Jurkat, Clone E6-1 (cell line): ENCODE results near the gene WNT5A. TPM values are rescaled to one million over a fixed set of nuclear protein-coding genes. Genes with fewer than 3 reads are reported as not detected.

ENCODE experiments used
- DNase-seq: peaks from one replicate; pipeline ENCODE4 v3.0.0-alpha.2; 2011; ENCODE audit warnings: low read depth, low spot score
- H3K4me3 ChIP-seq: 2 replicates; pipeline ENCODE4 v1.5.1; 2011; ENCODE audit warnings: mild to moderate bottlenecking, low read length, control low read depth, moderate library complexity
- polyA plus RNA-seq: library from polyadenylated mRNA; unstranded; fragments of >200 nt; gene quantifications from one replicate; pipeline ENCODE4 v1.2.1, GENCODE V29; 2012; ENCODE audit warnings: missing spikeins; ENCODE audit not compliant: insufficient read length, insufficient read depth

WNT5A gene
- polyA plus RNA-seq, result 1.2 TPM

DNA sequence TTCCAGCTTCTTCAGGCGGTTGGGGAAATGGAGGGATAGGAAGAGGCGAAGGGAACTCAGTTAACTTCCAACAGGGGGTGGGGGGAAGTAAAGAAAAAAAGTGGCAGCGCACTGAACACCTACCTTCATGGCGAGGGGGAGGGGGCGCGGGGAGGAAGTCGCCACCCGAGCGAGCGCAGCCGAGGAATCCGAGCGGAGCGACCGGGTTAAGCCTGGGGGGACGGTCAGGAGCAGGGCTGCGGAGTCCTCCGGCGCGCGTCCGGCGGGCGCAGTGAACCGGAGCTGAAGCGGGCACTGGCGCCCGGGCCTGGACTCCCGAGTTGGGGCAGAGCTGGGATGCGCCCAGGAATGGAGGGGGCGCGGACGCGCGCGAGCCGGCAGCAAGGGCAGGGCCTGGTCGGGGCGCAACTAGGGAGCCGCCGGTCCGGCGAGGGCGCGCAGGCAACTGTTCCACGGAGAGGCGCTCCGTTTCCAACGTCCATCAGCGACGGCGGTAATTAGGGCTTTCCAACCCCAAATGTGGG, at the start of gene WNT5A:
Gene WNT5A (minus strand): TSS at position 450 of the 524 bp plus-strand sequence. CDS start 321 bp downstream, at position 129.
- no peak for DNase-seq
- H3K4me3 ChIP-seq, result peak within 1 kb of the TSS; percentile 56

- no peak for DNase-seq
- no peak overlapping the region for H3K4me3 ChIP-seq
Measured at GRCh38 chr3:55534876-55535275, 47.8 kb upstream of the WNT5A start.

- no peak overlapping the region for H3K4me3 ChIP-seq
- no peak for DNase-seq
Measured at GRCh38 chr3:55532806-55533205, 45.7 kb upstream of the WNT5A start.

DNA sequence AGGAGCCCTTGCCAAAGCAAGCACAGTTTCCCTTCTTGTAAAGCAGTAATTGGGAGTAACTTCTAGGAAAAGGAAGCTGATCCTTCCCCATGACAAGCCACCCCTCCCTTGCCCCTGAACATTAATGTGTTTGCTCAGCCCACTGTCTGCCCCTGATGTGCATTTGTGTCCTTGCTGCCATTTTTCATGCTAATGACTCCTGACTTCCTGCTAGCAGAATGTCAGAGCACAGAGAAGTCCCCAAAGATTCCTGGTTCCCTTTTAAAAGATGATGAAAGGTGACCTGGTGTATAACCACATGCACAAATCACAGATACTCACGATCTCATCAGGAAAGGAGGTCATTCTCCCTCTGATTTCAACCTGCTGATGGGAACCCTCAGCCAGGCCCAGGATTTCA, 44.2 kb upstream of the WNT5A start:
- no peak overlapping the region for H3K4me3 ChIP-seq
- no peak for DNase-seq

DNA sequence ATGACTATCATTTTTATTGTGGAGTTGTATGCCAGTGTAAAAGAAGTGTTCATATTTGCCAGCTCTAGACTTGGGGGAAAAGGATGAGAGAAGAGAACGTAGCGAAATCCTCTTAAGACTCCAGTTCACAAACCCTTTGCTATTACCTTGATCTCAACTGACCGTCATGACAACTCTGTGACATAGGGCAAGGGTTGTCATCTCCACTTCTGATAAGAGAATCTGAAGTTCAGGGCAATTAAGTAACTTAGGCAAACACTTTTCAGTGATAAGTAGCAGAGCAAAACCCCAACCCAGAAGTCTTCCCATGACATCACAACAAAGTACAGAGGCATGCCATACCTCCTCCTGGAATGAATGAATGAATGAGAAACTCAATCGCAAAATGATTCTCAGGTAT, 40.3 kb upstream of the WNT5A start:
- H3K4me3 ChIP-seq, result no peak overlapping the region

GRCh38 chr3:55526332-55527030, 39.4 kb upstream of the WNT5A start:
- H3K4me3 ChIP-seq, result no peak overlapping the region
- DNase-seq, result no peak

More for the DNA sequence above, 40.3 kb upstream of the WNT5A start:
- DNase-seq, result no peak

DNA sequence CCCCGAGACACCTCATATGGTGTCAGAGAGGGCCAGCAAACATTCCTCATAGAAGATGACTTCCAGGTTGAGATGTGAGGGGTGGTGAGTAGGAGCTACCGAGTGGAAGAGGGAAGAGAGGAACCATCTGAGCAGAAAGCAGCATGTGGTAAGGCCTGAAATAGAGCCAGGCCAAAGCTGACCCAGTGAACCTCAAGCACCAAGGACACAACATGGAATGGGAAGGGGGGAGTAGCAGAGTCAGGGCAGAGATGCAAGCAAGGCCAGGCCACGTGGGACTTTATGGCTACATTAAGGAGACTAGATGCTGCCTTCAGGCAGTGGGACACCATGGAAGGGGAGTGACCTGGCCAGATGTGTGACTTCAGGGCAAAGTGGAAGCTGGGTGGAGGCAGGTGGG, 38.3 kb upstream of the WNT5A start:
- DNase-seq, result no peak
- no peak overlapping the region for H3K4me3 ChIP-seq

DNA sequence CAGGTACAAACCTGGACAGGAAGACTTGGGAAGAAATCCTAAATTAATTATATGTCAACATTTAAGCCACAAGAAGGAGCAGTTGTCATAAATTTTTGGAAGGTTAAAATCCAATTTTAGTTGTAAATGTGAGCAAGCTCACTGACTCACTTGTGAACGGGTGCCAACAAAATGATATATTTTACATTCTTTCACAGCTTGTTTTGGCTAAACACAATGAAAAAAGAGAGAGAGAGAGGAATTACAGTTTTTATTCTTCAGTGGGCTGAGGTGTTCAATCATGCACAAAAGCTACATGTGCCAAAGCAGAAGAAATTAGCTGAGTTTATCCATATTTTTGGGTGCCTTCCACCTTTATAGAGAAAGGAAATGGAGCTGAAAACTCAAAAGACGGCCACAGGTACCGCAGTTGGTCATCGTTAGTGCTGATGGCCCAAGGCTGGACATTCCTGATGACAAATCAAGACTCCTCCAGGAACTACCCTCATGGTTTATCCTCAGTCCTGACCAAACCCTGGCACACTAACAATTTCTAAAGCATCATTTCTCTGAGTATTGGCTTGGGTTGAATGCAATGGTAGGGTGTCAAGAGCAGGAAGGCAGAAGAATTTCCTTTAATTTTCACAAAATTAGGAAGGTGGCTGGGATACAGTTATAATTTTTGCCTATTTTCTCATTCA, 37.6 kb upstream of the WNT5A start:
- no peak for DNase-seq
- no peak overlapping the region for H3K4me3 ChIP-seq

- H3K4me3 ChIP-seq, result no peak overlapping the region
- DNase-seq, result no peak
Measured at GRCh38 chr3:55523471-55523870, 36.4 kb upstream of the WNT5A start.

DNA sequence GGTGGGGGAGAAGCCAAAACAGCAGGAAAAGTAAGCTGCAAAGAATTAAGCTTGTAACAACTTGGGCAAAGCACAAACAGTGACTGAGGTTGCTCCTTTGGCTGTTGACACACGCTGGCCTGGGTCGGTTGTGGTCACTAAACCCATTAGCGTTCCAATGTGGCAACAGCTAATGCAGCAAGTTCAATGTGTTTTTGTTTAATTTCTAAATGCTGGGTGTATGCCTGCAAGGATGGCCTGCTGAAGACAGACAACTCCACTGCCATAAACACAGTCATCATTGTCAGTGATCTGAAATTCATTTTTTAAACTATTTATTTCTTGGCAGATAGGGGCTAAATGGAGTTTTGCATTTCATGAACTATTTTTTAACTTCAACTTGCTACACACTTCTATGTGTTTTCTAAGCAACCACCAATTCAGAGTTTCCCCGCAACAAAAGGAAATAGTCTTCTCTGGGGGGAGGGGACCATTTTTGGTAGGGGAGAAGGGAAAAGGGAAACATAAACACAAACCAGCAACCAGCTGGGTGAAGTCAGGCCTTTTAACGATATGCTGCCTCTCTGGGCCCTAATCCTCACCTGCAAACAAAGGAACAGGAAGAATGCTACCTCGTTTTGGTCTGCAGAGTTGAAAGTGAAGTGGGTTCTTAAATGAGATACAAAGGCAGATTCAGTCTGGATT, 34.8 kb upstream of the WNT5A start:
- H3K4me3 ChIP-seq, result no peak overlapping the region
- peak; percentile 76 for DNase-seq

- DNase-seq, result peak; percentile 34
- H3K4me3 ChIP-seq, result no peak overlapping the region
Measured at GRCh38 chr3:55521064-55521737, 34.1 kb upstream of the WNT5A start.

GRCh38 chr3:55519019-55519418, 31.9 kb upstream of the WNT5A start:
- H3K4me3 ChIP-seq, result no peak overlapping the region
- DNase-seq, result no peak

DNA sequence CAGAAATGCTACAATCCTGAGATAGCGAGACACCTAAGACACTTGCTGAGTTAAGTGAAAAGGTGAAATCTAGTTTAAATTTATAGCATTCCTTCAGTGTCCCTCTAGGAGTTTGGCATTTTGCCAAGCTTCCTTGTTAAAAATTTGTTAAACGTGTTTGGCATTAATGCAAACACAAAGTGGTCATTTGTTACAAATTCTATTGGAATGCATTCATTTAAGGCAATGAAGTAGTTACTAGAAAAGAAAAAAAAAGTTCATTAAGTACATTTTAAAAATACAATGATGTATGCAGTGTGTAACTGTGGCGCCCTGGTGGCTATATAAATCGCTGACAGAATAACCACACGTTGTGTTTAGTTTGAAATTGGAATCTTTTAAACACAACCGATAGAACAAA, 31.3 kb upstream of the WNT5A start:
- DNase-seq, result no peak
- no peak overlapping the region for H3K4me3 ChIP-seq

DNA sequence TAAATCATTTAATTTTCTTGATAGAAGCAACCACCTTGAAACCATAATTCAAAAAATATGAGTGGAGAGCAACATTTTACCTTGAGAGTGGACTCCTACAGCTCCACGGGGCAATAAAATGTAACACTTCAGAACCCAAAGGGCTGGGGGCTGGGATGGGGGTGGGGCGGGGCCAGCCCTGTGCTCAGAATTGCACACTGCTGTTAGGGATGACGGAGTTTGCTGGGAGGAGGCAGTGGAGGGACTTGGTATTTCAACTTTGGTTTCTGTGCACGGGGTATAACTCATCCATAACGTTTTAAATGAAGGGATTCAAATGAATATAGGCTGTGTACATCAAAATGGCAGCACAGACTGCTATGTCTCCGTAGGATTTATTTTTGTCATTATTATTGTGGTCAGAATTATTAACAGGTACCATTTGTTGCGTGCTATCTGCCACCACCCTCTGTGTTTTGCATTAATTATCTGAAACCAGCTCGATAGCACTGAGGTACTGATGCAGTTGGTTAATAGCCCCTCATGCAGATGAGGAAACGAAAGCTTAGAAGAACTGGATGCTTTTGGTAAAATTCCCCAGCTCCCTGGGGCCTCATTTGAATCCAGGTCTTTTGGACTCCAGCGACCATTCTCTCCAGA, 29.4 kb upstream of the WNT5A start:
- no peak overlapping the region for H3K4me3 ChIP-seq
- DNase-seq, result no peak

GRCh38 chr3:55515550-55516246, 28.6 kb upstream of the WNT5A start:
- DNase-seq, result no peak
- H3K4me3 ChIP-seq, result no peak overlapping the region

DNA sequence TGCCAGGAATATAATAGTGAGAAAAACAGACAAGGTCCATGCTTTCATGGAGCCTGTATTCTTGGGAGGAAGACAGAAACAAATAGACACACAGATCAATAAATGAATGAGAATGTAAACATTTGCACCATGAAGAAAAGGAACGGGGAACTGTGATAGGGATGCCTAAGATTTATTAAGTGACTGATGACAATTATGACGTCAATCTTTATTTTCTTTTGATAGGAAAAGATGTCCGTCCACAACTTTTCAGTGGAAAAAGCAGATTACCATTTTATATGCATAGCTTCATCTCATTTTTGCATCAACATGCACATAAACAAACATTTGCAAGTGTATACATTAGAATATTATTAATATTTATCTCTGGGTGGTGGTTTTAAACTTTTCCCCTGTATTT, 27.9 kb upstream of the WNT5A start:
- DNase-seq, result no peak
- H3K4me3 ChIP-seq, result no peak overlapping the region

DNA sequence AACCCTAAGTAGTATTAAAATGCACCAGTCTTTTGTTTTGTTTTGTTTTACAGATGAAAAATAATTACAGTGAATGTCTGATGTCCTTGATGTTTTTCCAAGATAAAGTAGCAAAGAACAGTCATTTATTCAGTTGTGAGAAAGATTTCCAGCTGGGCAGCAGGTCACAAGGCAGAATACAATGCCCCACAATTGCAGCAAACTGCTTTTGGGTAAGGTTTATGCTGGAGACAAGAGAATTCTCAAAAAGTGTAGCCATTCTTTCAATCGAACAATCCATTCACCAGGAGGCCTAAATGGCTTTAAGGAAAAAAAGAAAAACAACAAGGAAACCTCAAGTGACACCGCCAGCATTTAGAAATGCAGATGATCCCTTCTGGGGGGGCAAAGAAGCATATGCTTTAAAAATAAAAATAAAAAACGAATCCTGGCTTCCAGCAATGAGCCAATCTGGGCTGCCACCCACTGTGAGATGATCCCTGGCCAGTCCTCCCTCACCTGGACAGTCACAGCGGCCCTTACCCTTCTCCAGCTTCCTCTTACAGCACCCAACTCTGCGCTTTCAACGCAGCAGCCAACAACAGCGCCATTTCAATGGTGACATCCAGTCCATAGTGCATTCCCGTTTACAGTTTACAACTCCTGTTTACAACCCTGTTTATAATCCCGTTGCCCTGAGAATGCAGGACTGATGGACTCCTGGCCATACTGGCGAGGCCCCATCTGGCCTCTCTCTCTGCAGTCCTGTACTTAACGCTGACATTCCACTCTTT, 25.7 kb upstream of the WNT5A start:
- DNase-seq, result no peak
- no peak overlapping the region for H3K4me3 ChIP-seq
